Activated naive CD4-positive, alpha-beta T cell treated with Interleukin-2 at 50 U/mL for 16 hours (primary cell): ENCODE results near the gene KMT2B.

Experiments
- DNase-seq: peaks from one replicate; pipeline ENCODE4 v3.0.0-alpha.2; 2020

KMT2B gene

DNA sequence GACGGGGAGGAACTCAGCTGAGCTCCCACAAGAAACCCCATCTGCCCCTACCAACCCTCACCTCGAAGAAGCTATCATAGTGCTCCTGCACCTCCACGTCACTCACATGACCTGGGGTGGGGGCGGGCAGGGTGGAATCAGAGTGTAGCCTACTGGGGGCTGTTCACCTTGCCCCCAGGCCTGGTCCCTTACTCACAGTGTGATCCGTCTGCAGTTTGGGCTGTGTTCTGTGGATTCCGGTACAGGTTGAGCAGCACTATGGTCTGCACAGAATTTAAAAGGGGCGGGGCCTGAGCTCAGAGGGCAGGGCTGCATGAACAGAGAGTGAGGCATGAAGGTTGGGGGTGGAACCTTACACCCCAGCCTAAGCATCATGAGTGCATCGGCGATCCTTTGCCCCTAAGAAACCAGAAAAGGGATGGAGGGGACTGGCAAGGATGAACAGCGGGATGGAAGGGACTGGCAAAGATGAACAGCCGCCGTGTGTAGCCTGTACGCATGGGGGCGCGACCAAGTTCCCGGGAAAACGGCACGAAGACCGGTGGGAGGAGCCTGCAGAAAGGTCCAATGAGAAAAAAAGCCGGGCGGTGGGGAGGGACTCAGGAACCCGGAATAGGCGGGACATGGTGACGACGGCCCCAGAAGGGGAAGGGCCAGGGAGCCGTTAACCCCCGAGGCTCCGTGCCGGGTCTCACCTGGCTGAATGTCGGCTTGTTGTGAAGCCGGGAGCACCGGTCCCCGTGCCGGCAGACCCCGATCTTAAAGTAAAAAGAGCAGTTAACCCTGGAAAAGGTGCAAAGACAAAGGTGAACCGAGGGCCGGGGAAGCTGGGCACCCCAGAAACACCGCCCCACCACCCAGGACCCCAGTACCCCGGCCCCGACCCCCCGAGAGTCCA lies 26.9 kb downstream of the KMT2B start:
- DNase-seq: peak; percentile 93

GRCh38 chr19:35745328-35746086 lies 27.7 kb downstream of the KMT2B start, which contains the start of the genes PSENEN and U2AF1L4:
Gene PSENEN (plus strand): TSS chr19:35745651. CDS start chr19:35745931, 280 bp downstream.
Gene U2AF1L4 (minus strand): TSS chr19:35745418. CDS start chr19:35745391, 27 bp downstream.
- peak; percentile 96 for DNase-seq

- no peak for DNase-seq
Measured at GRCh38 chr19:35746087-35746462, 28.3 kb downstream of the KMT2B start.

DNA sequence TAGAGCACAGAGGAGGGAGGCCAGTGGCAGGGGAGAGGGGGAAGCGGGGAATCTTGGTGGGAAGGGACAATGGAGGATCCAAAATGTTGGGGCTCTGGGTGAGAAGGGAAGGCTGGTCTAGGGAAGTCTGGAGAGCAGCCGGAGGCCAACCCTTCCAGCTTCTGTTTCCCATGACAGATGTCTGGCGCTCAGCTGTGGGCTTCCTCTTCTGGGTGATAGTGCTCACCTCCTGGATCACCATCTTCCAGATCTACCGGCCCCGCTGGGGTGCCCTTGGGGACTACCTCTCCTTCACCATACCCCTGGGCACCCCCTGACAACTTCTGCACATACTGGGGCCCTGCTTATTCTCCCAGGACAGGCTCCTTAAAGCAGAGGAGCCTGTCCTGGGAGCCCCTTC lies 28.7 kb downstream of the KMT2B start:
- DNase-seq: no peak

- peak; percentile 99 for DNase-seq
Measured at GRCh38 chr19:35748106-35749020, 30.6 kb downstream of the KMT2B start, which contains the start of gene LIN37. Gene LIN37 (plus strand): TSS chr19:35748576. CDS start chr19:35748725, 149 bp downstream.

- no peak for DNase-seq
Measured at GRCh38 chr19:35750167-35750566, 32.4 kb downstream of the KMT2B start.

GRCh38 chr19:35751839-35752745 lies 34.3 kb downstream of the KMT2B start:
- DNase-seq: no peak

GRCh38 chr19:35752746-35753350 lies 35.0 kb downstream of the KMT2B start:
- DNase-seq: no peak

- no peak for DNase-seq
Measured at GRCh38 chr19:35753634-35754369, 36.0 kb downstream of the KMT2B start.

DNA sequence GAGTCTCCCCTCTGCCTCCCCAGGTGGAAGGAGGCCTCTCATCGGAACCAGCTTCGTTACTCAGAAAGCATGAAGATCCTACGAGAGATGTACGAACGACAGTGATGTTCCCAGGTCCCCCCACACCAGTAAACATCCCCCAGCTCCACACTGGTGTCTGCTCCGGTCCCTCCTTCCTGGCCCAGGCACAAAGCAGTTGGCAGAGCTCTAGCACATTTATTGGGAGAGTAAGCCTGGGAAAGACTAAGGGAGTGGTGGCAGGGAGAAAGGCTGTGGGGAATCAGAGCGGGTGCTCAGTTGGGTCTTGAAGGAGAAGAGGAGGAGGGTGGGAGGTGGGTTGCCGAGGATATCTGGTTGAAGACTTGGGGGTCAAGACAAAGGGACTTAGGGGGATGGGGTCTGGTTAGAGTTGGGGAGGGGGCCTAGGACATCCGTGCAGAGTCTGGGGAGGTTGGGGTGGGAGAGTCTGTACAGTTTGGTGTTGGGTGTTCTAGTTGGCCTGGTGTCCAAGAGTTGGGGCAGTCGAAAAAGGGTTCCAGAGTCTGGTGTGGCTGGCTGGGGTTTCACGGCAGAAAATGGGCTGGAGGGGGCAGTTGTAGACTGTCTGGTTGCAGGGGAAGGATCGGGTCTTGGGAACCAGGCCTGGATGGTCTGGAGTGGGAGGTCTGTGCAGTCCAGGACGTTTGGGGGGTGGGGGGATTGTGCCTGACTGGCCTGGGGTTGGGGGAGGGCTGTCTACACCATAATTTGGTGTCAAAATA lies 36.7 kb downstream of the KMT2B start:
- no peak for DNase-seq

GRCh38 chr19:35755131-35755549 lies 37.3 kb downstream of the KMT2B start:
- no peak for DNase-seq

DNA sequence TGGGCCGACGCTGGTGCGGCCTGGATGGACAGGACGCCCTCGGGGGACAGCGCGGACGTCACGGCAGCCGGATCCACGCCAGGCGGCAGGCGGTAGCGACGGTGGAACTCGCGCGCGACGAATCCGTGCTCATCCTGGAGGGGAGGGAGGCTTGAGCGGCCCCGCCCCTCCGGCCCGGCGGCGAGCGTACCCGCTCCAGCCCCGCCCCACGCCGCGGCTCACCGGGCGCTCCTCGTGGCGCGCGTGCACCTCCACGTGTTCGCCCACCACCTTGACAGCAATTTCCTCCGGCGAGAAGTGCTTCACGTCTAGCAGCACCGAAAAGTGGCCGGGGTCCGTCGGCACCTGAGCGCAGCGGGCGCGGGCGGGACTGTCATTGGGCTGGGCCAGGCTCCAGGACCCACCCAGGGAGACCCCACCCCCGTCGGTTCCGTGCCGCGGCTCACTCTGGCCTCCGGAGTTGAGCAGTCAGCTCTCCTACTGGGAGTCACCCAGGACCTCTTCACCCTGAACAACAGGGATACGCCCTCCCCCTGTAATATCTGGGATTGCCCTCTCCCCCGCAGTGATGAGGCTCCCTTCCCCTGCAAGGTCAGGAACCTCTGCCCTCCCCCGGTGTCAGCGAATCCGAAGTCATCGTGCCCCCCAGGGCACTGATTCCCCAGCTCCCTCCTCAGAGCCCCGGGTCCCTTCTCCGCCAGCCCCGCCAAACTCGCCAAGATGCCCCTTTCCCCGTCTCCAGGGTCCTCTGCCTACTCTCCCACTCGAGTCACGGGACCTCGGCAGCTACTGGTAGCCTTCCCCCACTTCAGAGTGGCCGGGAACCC lies 38.0 kb downstream of the KMT2B start:
- peak; percentile 68 for DNase-seq

GRCh38 chr19:35756377-35757230 lies 38.8 kb downstream of the KMT2B start, which contains the start of gene HSPB6:
Gene HSPB6 (minus strand): TSS chr19:35757029. CDS start chr19:35757008, 21 bp downstream.
- no peak for DNase-seq

DNA sequence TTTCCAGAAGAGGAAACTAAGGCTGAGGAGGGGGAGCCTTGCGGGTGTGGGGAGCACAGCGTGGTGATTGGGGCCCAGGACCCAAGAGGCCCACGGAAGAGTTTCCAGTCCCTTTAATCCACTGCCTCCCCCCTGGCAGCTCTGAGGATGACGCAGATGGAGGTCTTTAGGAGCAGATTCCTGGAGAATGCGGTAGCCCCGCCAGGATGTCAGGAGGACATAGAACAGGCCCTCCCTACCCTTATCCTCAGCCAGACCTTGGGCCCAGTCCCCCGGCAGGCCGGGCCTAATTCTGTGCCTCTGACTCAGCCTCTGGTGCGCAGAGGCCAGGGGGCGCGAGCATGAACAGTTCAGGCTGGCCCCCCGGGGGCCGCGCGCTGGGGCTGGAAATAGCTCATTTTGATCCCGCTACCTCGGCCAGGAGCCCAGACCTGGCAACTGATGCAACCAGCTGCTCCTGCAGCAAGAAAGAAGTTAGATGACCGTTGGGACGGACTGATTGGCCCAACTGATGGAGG lies 39.5 kb downstream of the KMT2B start:
- DNase-seq: peak; percentile 19

DNA sequence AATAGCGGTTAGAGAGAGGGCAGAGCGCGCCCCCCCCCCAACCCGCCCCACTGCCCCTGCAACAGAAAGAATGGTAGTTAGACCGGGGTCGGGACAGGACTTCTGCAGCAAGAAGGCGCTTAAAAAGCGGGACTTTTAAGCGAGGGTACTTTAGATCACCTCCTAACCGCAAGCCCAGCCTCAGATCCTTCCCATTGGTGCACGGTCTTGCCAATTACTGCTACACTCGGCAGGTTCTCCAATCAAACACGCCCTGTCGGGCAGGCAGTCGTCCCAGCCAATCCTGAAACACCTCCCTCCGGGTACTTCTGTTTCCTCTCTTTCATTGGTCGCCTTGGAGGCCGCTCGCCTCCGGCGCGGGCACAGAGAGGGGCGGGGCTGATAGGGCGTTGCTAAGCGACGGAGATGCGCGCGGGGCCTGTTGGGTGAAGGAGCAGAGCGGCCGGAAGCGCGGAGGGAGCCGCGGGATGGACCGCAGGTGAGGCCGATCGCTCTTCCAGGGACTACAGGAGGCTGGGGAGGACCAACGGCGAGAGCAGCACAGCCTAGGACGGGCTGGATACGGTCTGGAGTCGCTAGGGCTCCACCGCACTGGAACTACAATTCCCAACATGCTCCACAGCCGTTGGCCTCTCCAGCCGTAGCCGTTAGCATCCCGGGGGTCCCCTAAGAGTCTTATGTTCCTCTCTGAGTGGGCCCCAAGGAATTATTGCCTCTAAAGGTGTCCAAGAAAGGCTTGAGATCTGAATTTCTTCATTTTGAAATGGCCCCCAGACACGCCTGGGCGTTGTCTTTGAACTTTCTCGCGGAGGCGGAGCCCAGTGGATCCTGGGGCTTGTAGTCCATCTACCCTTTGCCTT lies 40.2 kb downstream of the KMT2B start, which contains the start of gene PROSER3:
PROSER3 (plus strand) TSS at position 428 of the 860 bp plus-strand sequence; CDS start at position 468, 40 bp downstream.
- DNase-seq: peak; percentile 99

DNA sequence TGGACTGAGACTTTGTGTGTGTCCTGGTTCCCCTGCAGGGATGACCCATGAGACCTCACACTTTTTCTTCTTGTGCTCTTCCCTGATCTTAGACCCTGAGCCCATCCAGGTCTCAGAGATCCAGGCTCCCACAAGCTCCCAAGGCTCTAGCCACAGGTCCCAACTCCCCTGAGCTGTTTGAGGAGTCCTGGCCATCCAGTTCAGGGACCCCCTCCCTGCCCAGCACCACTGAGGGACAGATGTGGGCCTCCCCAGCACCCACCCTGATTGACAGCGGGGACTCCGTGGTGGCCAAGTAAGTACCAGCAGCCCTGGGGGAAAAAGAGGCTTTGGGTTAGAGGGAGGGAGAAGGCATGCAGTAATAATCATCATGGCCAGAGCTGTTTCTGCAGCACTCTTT lies 41.9 kb downstream of the KMT2B start:
- DNase-seq: no peak
